GM11168 (cell line): Measurements from ENCODE around the gene AATK.
"Not testable (repeated sequence)": the region's sequence is repeated elsewhere in the genome, so short reads cannot be mapped to it uniquely, and the experiment has no call there.

ENCODE experiments used
- in situ Hi-C: fragments of 300-500 bp; cut with MboI; formaldehyde crosslinking; loops from one replicate; pipeline ENCODE4 v1.12.0; 2022; ENCODE audit warnings: low sequenced_read_pairs; ENCODE audit not compliant: unreplicated experiment

The AATK gene

DNA sequence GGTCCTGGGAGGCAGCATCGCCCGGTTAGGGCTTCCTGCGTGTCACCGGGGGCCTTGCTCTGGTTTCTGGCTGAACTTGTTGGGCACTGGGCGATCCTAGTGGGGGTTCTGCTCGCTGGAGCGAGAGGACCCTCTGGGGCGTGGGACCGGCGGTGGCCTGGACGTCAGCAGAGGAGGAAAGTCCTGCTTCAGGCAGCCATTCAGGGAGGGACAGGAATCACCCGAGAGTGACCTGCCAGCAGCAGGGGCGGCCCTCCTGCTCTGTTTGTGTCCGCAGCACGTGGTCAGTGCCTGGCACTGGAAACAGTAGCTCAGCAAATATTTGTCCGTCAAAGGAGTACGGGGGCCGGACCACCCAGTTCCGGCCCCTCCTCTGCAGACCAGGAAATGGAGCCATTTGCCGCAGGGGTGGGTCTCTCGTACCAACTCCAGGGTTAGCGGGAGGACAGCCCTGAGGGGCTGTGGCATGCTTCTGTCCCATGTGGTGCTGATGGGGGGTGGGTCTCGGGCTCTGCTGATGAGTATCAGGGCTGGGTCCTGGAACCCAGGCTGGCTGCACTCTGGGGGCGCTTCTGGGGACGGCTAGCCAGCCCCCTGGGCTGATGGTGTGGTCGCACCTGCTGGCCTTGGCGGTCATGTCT lies 82.8 kb downstream of the AATK start:
- in situ Hi-C loops = no loop called here

DNA sequence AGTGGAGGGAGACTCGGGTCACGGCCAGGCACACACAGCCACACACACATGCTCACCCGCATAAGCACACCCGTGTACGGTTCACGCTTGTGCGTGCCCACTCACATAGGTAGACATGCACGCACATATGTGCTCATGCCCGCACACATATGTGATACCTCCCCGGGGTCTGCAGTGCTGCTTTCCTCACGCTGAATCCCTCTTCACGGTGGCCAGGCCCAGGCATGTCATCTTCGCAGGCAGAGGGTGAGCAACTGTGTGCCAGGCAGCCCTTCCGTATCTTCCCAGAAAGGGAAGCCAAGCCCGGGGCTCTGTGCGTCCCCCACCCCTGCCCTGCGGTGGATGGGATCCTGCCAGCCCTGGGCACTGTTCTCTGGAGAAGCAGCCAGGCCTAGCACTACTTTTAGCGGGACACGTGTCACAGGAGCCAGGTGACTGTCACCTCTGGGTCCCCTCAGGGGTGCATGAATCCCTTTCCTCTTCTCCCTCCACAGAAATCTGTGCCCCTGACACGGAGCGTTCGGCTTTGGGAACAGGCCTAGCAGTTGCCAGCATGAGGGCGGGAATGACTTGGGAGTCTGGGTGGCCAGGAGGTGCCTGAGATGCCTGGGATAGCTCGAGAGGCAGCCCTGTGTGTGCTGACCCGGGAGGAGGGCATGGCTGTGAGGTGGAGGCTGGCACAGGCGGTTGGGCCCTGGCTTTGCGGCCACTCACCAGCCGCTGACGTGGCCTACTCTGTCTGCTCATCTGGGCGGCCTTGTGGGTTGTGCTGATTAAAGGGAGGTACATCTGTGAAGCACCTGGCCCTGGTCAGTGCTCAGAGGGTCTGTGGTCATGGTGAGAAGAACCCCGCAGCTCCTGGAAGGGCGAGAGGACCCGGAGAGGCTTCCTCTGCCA lies 83.6 kb downstream of the AATK start:
- in situ Hi-C loops = no loop called here

DNA sequence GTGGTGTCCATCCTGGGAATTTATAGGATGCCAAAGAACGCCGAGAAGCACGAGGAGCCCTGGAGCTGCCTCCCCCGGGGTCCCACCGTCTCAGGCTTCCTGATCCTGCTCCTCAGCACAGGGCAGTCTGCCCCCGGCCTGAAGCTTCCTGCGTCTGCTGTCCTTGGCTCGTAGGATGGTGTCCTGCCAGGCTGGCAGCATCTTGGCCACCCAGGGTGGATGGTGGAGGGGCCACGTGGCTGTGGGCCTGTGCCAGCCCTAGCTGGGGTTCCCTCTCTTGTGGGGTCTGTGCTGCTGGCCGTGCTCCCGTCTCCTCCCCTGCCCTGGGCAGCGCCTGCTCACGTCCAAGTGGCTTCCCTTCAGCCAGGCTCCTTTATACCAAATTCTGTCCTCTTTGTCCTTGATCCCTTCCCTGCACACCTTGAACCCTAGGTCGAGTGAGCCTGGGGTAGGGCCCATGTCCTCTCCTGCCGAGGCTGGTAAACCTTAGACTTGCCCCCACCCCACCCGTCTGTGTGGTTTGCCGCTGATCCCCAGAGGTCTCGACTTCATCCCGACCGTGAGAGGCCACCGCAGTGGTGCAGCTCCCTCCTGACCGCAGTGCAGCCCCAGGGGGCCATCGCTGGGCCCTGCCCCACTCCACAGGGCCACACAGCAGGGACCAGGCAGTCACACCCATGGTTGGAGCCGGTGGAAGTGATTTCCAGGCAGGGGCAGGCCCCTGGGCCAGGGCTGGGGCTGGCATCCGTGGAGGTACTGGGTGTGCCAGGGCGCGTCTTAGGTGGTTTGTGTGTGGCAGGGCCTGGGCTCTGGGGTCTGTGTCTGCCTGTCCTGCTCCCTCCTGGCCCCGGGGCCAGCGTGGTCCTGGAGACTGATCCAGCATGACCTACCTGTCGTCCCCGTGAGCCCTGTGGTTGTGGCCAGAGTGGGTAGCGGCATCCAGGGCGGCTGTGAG lies 84.5 kb downstream of the AATK start:
- in situ Hi-C loops = no loop called here

DNA sequence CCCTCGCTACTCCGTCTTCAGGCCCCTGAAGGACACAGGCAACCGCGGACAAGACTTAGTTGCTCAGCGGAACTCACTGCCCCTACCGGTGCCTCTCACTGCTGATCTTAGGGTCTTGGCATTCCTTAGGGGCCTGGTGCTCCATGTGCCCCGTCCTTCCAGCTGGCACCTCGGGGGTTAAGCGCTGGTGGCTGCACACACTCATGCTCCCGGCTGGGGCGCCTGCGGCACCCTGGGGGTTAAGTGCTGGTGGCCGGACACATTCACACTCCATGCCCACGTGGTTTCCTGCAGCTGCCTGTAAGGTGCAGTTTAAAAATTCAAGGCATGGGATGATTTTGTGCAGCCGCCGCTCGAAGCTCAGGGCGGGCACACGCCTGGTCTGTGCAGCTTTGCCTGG lies 86.0 kb downstream of the AATK start:
- in situ Hi-C loops = no loop called here

DNA sequence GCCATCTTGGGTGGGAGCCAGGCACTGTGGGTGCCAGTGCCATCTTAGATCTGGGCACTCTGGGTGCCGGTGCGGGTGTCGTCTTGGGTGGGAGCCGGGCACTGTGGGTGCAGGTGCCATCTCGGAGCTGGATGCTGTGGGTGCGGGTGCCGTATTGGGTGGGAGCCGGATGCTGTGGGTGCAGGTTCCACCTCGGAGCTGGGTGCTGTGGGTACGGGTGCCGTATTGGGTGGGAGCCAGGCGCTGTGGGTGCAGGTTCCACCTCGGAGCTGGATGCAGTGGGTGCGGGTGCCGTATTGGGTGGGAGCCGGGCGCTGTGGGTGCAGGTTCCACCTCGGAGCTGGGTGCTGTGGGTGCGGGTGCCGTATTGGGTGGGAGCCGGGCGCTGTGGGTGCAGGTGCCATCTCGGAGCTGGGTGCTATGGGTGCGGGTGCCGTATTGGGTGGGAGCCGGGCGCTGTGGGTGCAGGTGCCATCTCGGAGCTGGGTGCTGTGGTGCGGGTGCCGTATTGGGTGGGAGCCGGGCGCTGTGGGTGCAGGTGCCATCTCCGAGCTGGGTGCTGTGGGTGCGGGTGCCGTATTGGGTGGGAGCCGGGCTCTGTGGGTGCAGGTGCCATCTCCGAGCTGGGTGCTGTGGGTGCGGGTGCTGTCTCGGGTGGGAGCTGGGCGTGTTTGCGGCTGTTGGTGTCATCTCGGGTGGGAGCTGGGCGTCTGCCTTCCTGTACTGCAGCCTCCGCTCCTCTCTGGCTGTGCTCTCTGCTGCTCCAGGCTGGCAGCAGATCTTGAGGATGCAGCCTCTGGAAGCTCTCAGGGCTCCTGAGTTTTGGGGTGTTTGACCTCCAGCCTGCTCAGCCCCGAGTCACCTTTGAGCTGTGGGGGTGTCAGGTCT lies 87.8 kb downstream of the AATK start:
- in situ Hi-C loops = not testable (repeated sequence)

DNA sequence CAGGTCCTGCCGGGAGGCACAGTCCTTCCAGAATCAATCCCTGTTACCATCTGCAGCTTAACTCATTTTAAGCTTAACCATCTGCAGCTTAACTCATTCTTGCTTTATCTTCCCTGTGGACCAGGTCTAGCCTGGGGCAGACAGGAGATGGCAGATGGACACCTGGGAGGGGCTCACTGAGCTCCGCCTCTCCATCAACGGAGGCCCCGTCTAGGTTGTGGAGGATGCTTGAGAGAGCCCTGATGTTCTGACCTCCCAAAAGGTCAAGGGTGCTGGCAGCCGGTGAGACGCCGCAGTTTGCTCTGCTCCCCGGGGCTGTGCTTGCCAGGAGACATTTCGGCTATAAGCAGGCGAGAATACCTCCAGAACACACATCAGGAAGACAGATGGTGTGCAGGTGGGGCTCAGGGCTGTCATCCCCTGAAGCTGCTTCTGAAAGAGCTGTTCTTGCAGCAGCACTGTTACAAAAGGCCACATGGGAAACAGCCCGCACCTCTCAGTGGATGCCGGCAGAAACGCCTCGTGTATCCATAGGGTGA lies 89.8 kb downstream of the AATK start:
- in situ Hi-C loops = no loop called here

DNA sequence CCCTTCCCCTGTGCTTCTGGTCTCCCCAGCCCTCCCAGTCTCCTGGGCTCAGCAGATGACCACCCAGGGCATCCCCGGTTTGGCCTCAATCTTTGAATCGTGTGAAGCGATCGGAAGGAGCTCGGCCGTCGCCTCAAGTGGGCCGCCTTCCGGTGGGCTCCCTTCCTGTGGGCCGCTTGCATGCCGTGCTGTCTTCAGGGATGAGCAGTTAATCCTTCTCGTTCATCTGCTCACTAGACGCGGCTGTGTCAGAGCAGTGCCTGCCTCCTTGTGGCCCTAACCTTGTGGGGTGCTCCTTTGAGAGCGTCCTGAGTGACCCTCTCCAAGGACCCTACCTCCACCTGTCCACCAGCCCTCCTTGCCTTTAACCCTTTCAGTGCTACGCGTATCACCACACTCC lies 90.7 kb downstream of the AATK start:
- in situ Hi-C loops = no loop called here

DNA sequence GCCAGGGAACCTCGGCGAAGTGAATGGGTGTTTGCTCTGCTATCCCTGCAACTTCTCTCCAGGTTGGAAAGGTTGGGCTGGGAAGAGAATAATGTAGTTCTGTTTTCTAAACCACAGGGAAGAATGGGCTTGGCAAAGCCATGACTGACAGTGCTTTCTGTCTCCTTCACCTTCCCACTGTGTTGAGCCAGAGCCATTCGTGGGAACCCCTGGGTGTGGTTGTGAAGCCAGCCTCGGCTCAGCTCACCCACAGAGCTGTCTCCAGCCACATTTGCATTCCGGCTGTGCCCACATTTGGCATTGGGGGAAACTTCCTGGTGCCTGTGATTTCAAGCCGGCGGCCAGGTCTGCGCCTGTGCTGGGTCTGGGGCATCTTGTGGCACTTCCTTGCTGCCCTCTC lies 91.1 kb downstream of the AATK start:
- in situ Hi-C loops = no loop called here

DNA sequence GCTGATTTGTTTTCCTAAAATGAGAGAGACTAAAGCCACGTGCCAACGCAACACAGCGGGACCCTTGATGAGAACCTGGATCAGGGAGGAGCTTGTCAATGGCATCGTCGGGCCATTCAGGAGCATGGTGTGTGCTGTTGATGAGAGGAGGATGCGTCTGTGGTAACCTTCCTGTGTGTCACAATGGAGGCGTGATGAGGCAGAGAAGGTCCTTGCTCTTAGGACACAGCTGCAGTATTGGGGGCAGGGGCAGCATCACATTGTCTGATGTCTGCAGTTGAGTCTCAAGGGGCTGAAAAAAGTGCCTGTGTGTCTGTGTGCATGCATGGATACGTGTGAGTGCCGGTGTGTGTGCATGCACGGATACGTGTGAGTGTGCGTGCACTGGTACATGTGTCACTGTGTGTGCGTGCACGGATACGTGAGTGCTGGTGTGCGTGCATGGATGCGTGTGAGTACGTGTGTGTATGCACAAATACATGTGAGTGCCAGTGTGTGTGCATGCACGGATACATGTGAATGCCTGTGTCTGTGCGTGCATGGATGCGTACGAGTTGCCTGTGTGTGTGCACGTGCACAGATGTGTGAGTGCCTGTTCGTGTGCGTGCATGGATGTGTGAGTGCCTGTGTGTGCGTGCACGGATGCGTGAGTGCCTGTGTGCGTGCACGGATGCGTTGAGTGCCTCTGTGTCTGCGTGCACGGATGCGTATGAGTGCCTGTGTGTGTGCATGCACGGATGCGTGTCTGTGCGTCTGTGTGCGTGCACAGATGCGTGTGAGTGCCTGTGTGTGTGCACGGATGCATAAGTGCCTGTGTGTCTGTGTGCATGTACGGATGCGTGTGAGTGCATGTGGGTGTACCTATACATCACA lies 91.8 kb downstream of the AATK start:
- in situ Hi-C loops = no loop called here

DNA sequence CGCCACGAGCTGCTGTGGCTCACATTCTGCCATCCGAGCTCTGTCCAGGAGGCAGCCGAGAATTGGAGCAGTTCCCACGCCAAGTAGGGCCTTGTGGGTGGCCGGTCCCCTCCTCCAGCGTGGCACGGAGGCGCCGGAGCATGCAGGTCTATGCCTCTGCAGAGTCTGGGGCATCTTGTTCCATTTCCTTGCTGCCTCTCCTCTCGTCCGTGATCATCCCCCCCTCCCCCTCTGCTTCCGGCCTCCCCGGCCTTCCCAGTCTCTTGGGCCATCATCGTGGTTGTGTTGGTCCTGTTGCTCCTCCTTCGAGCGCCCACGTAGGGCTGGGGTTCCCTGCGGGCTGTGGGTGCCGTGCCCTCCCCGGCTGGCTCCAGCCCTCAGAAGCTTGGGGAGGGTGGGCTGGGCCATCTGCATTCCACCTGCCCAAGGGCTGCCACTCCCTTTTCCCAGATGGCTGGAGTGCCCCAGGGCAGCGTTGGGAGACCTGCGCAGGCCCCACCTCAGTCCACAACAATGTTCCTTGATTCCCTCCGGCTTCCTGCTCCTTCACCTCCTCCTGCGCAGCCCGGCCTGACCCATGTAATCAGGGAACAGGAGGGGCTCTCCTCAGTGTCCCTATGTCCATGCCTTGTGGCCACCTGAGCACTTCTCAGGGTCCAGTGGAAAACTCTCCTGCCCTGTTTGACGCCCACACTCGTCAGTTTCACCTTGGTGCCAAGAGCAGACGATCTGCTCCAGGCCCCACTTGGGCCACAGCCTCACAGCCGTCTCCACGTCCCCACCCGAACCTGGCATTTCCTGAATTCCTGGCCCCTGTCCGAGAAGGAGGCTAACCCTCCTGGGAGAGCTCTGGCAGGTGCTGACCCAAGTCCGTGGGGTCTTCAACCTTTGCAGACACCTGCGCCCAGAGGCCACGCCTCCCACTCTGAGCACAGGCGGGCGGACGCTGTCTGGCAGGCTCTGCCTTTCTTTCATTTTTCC lies 94.0 kb downstream of the AATK start:
- in situ Hi-C loops = no loop called here

DNA sequence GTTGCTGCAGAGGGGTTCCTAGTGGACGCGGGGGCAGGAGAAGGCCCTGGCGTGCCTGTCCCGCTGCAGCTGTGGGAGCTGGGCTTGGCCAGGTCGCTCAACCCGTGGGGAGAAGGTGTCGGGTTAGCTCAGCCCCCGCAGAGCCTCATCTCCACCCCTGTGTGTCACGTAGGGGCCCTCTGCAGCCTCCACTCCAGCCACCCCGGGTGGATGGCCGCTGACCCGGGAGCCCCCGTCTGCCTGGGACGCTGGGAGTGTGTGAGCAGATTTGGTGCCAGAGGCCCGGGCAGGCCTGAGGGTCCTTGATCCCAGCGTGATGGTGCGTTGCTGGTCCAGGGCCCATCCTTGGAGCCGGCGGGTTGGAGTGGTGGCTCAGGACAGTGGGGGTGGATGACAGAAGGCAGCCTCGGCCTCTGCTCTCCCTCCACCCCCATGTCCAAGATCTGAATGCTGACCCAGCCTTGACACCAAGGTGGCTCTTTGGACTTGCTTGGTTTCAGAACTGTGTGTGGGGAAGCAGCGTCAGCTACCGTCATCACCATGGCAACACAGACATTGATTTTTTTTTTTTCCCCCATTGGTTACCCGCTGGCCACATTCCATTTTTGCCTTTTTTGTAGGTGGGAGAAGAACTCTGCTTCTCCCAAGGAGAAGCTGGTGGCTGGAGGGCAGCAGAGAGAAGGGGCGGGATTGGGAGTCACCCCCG lies 95.3 kb downstream of the AATK start:
- in situ Hi-C loops = no loop called here

DNA sequence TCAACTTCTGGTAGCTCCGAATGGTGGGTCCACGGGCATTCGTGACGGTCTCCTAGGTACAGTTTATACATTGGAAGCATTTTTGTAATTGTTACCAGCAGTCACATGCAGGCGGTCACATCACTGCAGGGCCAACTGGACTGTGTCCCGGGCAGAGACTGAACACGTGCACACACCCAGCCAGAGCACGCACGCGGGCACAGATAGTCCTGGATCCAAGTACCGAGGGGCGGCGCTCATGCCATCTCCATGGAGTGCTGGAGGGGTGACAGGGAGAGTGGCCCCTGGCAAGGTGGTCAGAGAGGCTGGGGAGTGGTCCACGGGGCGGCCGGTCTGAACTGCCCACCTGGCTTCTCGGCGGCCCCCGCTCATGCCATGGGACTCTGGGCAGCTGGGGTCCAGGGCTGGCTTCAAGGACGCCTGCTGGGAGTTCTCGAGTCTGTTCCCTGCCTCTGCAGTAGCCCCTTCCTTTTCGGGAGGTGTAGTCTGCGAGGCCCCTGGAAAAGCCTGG lies 96.8 kb downstream of the AATK start:
- in situ Hi-C loops = no loop called here

DNA sequence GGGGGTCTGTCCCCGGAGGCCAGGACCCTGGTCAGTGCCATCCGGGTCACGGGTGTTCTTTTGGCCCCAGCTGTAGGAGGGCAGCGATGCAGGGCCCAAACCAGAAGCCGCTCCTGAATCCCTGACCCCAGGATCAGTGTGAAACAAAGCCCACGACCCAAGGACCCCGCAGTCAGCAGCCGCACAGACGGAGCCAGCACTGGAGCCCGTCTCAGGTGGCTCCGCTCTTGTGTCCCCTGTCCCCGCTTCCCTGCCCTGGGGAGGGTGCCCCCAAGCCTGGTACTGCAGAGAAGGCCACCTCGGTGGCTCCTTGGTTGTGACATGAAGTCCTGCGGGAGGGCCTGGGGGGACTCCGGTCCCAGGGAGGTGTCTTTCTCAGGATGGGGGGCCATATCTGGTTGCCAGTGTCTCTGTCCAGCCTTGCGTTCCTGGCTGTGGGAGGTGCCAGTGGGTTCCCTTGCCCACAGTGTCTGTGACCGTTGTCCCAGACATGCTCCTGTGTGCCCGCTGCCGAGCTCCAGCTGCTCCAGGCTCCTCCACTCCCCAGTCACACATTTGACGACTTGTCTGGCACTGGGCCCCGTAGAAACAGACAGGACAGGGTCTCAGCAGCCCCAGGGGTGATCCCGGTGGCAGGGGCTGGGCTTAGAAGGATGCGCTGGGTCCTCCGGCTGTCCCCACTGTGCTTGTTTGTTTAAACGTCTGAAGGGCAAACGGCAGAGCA lies 97.4 kb downstream of the AATK start:
- in situ Hi-C loops = no loop called here

DNA sequence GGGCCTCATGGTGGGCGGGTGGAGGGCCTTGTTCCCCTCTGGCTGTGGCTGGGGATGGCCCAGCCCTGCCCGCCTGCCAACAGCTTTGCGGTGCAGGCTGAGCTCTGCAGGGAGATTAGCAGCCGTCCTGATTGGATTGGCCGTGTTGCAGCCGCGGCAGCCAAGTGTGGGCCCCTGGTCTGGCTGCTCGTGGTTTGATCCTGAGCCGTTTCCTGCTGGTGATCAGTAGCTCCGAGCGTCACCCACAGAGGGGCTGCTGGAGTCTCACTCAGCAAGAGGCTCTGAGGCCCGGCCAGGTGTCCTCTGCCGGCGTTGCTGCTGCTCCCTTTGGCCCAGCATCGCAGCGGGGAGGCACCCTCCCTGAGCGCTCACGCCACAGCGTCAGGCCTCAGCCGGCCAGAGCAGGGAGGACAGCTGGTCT lies 98.6 kb downstream of the AATK start:
- in situ Hi-C loops = no loop called here
